ENCODE data around the gene PALB2. TPM values are rescaled to one million over a fixed set of nuclear protein-coding genes. Genes with fewer than 3 reads are reported as not detected.

PALB2 gene
- total RNA-seq, 6 donors from 2014 or later = 6.4 to 32.5 (median 11.6) TPM

DNA sequence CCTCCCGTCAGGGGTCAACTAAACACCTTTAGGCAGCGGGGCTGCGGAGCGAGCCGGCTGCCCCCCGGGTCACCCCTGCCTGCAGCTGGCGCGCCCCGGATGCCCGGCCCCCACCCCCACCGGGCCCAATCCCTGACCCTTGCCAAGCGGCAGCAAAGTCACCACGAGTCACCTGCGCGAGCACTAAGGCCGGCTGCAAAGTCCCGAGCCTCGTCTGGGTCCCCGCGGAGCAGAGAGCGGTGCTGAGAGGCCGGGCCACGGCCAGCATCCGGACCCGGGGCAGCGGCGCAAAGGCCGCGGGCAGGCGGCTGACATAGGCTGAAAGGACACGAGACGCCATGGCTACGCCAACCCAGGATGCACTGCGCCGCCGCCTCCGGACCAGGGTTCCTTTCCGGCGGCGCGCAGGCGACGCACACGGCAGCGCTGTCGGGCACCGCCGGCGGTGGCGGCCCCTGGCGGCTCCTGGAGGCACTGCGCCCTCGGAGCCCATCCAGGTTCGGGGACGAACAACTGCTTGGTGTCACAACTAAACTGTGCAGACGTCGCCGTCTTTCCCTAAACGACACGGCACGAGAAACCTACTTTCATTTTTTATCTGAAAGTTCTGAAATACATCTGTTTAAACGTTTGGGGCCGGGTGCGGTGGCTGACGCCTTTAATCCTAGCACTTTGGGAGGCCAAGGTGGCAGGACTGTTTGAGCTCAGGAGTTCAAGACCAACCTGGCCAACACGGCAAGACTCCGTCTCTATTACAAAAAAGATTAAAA lies 45.0 kb downstream of the PALB2 start, which contains the start of gene NDUFAB1:
Gene NDUFAB1 (minus strand): TSS at position 366 of the 770 bp plus-strand sequence. CDS start 26 bp downstream, at position 340.
- Histone ChIP-seq H3K4me3 (peak within 1 kb of the TSS; percentile 78 to 96 (median 82)), H3K27ac (peak within 1 kb of the TSS; percentile 69 to 90 (median 86)), H3K27me3 (no peaks in the 10 kb centered on the region), H3K4me1 (peaks cover 16 to 27% (median 17%) of the 10 kb centered on the region in 4 donors), H3K36me3 (peaks cover 5 to 29% (median 15%) of the 10 kb centered on the region in 4 donors), H3K9me3 (no peaks in the 10 kb centered on the region)
- ATAC-seq (ENCODE audit: low FRiP score in 2 of 2) (peak; percentile 99 to 100), DNase-seq (peak; percentile 93 to 99)
- TF ChIP-seq POLR2A (IDR thresholded peaks at IDR 0.05) = peak in 1 of 4 donors; percentile 46
- TF ChIP-seq, protein P1, sequence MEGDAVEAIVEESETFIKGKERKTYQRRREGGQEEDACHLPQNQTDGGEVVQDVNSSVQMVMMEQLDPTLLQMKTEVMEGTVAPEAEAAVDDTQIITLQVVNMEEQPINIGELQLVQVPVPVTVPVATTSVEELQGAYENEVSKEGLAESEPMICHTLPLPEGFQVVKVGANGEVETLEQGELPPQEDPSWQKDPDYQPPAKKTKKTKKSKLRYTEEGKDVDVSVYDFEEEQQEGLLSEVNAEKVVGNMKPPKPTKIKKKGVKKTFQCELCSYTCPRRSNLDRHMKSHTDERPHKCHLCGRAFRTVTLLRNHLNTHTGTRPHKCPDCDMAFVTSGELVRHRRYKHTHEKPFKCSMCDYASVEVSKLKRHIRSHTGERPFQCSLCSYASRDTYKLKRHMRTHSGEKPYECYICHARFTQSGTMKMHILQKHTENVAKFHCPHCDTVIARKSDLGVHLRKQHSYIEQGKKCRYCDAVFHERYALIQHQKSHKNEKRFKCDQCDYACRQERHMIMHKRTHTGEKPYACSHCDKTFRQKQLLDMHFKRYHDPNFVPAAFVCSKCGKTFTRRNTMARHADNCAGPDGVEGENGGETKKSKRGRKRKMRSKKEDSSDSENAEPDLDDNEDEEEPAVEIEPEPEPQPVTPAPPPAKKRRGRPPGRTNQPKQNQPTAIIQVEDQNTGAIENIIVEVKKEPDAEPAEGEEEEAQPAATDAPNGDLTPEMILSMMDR (IDR thresholded peaks at IDR 0.05) = peak; percentile 98 to 100 (median 100)
- TF ChIP-seq POLR2AphosphoS5 (IDR thresholded peaks at IDR 0.05) = peak; percentile 29 to 87
- no peak for TF ChIP-seq EP300 (IDR thresholded peaks at IDR 0.05)
- 4 to 7% methylated on average over 19 to 32 of the region's 67 CpGs for WGBS, 2 donors

GRCh38 chr16:23595246-23595950 lies 45.7 kb downstream of the PALB2 start:
- no peaks in the 10 kb centered on the region for H3K9me3 ChIP-seq
- peak overlapping the region; percentile 78 to 96 (median 82) for H3K4me3 ChIP-seq
- peaks cover 16 to 27% (median 17%) of the 10 kb centered on the region in 4 donors for H3K4me1 ChIP-seq
- H3K27ac ChIP-seq = peak overlapping the region; percentile 69 to 90 (median 86)
- H3K27me3 ChIP-seq = no peaks in the 10 kb centered on the region
- 21 to 23% methylated on average over 29 to 31 of the region's 34 CpGs for WGBS, 2 donors
- no peak for ATAC-seq (ENCODE audit: low FRiP score in 2 of 2)
- DNase-seq = no peak
- peaks cover 5 to 33% (median 22%) of the 10 kb centered on the region in 4 donors for H3K36me3 ChIP-seq
- no peak for TF ChIP-seq POLR2A (IDR thresholded peaks at IDR 0.05)

DNA sequence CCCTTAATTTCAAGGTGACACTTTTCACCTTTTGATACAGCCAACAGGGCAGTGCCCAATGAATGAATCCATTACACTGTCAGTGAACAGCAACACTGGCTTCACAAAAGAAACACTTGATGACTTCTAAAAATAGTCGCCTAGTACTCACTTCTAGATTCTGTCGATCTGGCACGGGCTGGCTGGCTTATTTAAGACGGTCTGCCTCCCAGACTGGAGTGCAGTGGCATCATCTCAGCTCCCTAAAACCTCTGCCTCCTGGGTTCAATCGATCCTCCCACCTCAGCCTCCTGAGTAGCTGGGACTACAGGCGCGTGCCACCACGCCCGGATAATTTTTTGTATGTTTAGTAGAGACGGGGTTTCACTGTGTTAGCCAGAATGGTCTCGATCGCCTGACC lies 46.9 kb downstream of the PALB2 start:
- Histone ChIP-seq H3K4me3 (no peak overlapping the region), H3K27me3 (no peaks in the 10 kb centered on the region), H3K36me3 (peaks cover 7 to 45% (median 32%) of the 10 kb centered on the region in 4 donors), H3K27ac (no peak overlapping the region), H3K9me3 (no peaks in the 10 kb centered on the region), H3K4me1 (peaks cover 16 to 27% (median 17%) of the 10 kb centered on the region in 4 donors)
- ATAC-seq (ENCODE audit: low FRiP score in 2 of 2) (no peak), DNase-seq (no peak)
- TF ChIP-seq POLR2AphosphoS5 (IDR thresholded peaks at IDR 0.05) (no peak), POLR2A (IDR thresholded peaks at IDR 0.05) (no peak), EP300 (IDR thresholded peaks at IDR 0.05) (no peak)
- TF ChIP-seq, protein P1 (IDR thresholded peaks at IDR 0.05) = no peak
- WGBS, 2 donors = 94 to 95% methylated on average over 12 of the region's 12 CpGs

DNA sequence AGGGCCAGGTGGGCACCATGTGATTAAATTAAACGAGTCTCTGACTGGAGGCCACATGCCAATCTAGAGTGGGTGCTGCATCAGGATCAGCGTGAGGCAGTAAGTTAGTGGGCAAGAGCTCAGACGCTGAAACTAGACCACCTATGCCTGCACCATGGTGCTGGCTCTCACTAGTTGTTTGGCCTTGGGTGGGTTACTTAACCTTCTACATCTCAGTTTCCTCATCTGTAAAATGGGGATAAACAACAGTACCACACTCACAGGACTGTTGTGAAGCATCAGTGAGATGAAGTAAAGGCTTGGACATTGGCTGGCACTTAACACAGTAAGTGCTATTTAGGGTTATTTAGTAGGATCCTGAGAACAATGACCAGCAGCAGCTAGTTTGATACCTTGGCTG lies 50.9 kb downstream of the PALB2 start:
- ATAC-seq (ENCODE audit: low FRiP score in 2 of 2) (no peak), DNase-seq (no peak)
- WGBS, 2 donors = 95 to 100% methylated on average over 3 of the region's 3 CpGs
- no peak overlapping the region for H3K27ac ChIP-seq
- peaks cover 13 to 85% (median 63%) of the 10 kb centered on the region in 4 donors for H3K36me3 ChIP-seq
- H3K4me3 ChIP-seq = no peak overlapping the region
- TF ChIP-seq POLR2A (IDR thresholded peaks at IDR 0.05) (no peak), EP300 (IDR thresholded peaks at IDR 0.05) (no peak), POLR2AphosphoS5 (IDR thresholded peaks at IDR 0.05) (no peak)
- TF ChIP-seq, protein P1 (IDR thresholded peaks at IDR 0.05) = no peak
- no peaks in the 10 kb centered on the region for H3K9me3 ChIP-seq
- peaks cover 10 to 14% (median 13%) of the 10 kb centered on the region in 4 donors for H3K4me1 ChIP-seq
- no peaks in the 10 kb centered on the region for H3K27me3 ChIP-seq

DNA sequence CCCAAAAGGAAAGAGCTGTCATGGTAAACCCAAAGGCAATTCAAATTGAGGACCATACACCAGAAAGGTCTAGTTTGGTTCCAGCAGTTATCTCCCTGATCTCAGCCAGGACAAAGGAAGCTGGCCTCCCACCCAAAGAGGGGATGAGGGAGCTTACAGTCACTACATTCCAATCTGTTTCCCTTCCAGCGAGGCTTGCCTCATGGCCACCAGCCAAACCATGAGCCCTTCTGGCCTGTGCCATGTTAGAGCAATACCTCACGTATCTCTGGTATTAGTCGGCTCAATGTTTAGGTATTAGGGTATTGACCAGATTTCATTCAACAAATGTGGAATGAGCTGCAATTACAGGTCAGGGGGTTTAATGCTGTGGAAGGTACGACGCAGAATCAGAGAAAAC lies 53.4 kb downstream of the PALB2 start:
- 89 to 91% methylated on average over 5 of the region's 5 CpGs for WGBS, 2 donors
- Histone ChIP-seq H3K4me3 (no peak overlapping the region), H3K9me3 (no peaks in the 10 kb centered on the region), H3K36me3 (peaks cover 13 to 87% (median 71%) of the 10 kb centered on the region in 4 donors), H3K4me1 (peaks cover 0 to 3% (median 0%) of the 10 kb centered on the region in 4 donors), H3K27ac (no peak overlapping the region), H3K27me3 (no peaks in the 10 kb centered on the region)
- DNase-seq = no peak
- TF ChIP-seq, protein P1 (IDR thresholded peaks at IDR 0.05) = no peak
- no peak for TF ChIP-seq POLR2A (IDR thresholded peaks at IDR 0.05)
- TF ChIP-seq EP300 (IDR thresholded peaks at IDR 0.05) = no peak
- no peak for TF ChIP-seq POLR2AphosphoS5 (IDR thresholded peaks at IDR 0.05)
- ATAC-seq (ENCODE audit: low FRiP score in 2 of 2) = no peak
